ENCODE data around the gene GABARAP.

Gene GABARAP

DNA sequence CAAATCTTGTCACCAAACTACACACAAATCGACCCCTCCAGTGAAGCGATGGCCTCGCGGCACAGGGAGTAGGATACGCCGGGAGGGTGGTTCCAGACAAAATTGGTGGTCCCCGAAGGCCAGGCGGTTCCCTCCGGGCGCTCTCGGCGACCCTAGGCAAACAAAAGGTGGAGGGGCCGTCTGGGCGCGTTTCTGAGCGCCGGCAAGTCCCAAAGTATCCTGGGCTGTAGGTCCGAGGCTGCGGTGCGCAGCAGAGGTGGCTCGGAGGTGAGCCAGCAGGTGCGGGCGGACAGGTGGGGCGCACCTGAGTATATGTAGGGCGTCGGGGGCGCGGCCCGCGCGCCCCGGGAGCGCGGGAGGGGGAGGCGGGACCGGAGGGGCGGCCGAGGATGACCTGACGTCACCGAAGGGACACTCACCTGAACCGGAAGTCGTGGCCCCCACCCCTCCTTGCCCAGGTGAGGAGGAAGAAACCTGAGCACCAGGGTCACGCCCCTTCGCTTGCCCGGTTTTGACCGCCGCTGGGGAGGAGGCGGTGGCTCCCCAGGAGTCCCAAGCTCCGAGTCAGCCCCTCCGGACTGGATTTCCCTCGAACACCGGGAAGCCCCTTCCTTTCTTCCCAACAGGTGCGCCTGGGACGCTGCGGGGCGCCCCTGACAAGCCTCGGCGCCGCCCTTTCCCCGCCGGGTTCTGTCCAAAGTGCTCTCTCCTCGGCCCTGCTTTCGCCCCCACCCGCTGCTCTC lies 20.1 kb upstream of the GABARAP start, which contains the start of gene CLDN7:
Gene CLDN7 (minus strand): TSS at position 287 of the 743 bp plus-strand sequence. CDS start 435 bp downstream, outside the sequence.
- Histone ChIP-seq H3F3A (ENCODE audit: control insufficient read depth, insufficient read depth) (peaks cover 6% of the 10 kb centered on the region; the same call in 1 of the 2 replicates), H3K36me3 (ENCODE audit: control insufficient read depth, low read length) (peaks cover 18% of the 10 kb centered on the region), H3K4me2 (ENCODE audit: low read length) (peak within 1 kb of the TSS; percentile 87), H3K9me3 (ENCODE audit: control insufficient read depth, insufficient read depth, low read length) (no peaks in the 10 kb centered on the region), H3K27ac (ENCODE audit: low read depth, low read length) (no peak within 1 kb of the TSS), H3K9me2 (replicated peaks; ENCODE audit: control insufficient read depth, low read length) (no peaks in the 10 kb centered on the region), H3K4me3 (ENCODE audit: low read length) (peak within 1 kb of the TSS; percentile 62), H3K4me1 (ENCODE audit: control insufficient read depth, low read length) (peaks cover 31% of the 10 kb centered on the region), H3K27me3 (ENCODE audit: control insufficient read depth, low read length) (peaks cover 32% of the 10 kb centered on the region), H3K79me2 (ENCODE audit: control insufficient read depth, low read length) (no peaks in the 10 kb centered on the region), H4K20me1 (ENCODE audit: control insufficient read depth, insufficient read depth, low read depth, low read length) (no peaks in the 10 kb centered on the region)
- TF ChIP-seq, protein P1, sequence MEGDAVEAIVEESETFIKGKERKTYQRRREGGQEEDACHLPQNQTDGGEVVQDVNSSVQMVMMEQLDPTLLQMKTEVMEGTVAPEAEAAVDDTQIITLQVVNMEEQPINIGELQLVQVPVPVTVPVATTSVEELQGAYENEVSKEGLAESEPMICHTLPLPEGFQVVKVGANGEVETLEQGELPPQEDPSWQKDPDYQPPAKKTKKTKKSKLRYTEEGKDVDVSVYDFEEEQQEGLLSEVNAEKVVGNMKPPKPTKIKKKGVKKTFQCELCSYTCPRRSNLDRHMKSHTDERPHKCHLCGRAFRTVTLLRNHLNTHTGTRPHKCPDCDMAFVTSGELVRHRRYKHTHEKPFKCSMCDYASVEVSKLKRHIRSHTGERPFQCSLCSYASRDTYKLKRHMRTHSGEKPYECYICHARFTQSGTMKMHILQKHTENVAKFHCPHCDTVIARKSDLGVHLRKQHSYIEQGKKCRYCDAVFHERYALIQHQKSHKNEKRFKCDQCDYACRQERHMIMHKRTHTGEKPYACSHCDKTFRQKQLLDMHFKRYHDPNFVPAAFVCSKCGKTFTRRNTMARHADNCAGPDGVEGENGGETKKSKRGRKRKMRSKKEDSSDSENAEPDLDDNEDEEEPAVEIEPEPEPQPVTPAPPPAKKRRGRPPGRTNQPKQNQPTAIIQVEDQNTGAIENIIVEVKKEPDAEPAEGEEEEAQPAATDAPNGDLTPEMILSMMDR (IDR thresholded peaks at IDR 0.05; ENCODE audit: low read depth, low read length, poor library complexity, severe bottlenecking) = no peak
- TF ChIP-seq EZH2phosphoT487 (IDR thresholded peaks at IDR 0.05; ENCODE audit: borderline replicate concordance, low read length) = no peak

DNA sequence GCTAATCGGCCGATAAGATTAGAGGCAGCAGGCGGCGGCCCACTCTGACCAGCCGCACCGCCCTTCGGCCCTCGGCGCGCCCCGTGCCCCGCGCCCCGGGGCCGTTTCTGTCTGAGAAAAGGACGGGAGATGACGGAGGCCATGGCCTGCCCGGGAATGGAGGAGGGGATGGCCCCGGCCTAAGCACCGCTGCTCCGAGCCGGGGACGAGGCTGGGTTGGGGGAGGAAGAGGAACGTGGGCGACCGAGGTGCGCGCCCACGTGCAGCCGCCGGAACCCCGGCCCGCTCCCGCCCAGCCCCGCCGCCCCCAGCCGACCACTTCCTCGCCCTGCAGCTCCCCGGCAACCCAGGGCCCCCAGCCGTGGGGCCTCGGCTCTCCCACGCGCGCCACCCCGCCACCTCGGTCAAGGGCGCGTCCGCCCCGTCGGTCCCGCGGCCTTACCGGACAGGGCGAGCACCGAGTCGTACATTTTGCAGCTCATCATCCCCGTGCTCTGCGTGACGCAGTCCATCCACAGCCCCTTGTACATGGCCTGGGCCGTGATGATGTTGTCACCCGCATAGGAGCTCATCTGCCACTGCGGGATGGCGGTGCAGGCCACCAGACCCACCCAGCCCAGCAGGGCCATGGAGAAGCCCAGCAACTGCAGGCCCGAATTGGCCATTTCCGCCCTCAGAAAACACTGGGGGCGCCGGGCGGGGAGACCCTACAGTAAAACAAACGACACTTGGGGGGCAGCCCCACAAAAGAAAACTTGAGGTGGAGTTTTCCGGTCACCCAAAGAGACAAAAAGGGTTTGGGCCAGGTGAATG lies 19.3 kb upstream of the GABARAP start:
- Histone ChIP-seq H3K4me3 (ENCODE audit: low read length) (peak overlapping the region; percentile 22; the same call in 1 of the 2 replicates), H3K4me1 (ENCODE audit: control insufficient read depth, low read length) (peaks cover 31% of the 10 kb centered on the region), H3K79me2 (ENCODE audit: control insufficient read depth, low read length) (no peaks in the 10 kb centered on the region), H3F3A (ENCODE audit: control insufficient read depth, insufficient read depth) (peaks cover 6% of the 10 kb centered on the region; the same call in 1 of the 2 replicates), H3K27me3 (ENCODE audit: control insufficient read depth, low read length) (peaks cover 32% of the 10 kb centered on the region), H3K36me3 (ENCODE audit: control insufficient read depth, low read length) (peaks cover 25% of the 10 kb centered on the region), H4K20me1 (ENCODE audit: control insufficient read depth, insufficient read depth, low read depth, low read length) (no peaks in the 10 kb centered on the region), H3K27ac (ENCODE audit: low read depth, low read length) (no peak overlapping the region), H3K9me2 (replicated peaks; ENCODE audit: control insufficient read depth, low read length) (no peaks in the 10 kb centered on the region), H3K4me2 (ENCODE audit: low read length) (peak overlapping the region; percentile 87), H3K9me3 (ENCODE audit: control insufficient read depth, insufficient read depth, low read length) (no peaks in the 10 kb centered on the region)
- TF ChIP-seq EZH2phosphoT487 (IDR thresholded peaks at IDR 0.05; ENCODE audit: borderline replicate concordance, low read length) = peak; percentile 54; the same call in 1 of the 2 replicates
- TF ChIP-seq, protein P1 (IDR thresholded peaks at IDR 0.05; ENCODE audit: low read depth, low read length, poor library complexity, severe bottlenecking) = no peak

DNA sequence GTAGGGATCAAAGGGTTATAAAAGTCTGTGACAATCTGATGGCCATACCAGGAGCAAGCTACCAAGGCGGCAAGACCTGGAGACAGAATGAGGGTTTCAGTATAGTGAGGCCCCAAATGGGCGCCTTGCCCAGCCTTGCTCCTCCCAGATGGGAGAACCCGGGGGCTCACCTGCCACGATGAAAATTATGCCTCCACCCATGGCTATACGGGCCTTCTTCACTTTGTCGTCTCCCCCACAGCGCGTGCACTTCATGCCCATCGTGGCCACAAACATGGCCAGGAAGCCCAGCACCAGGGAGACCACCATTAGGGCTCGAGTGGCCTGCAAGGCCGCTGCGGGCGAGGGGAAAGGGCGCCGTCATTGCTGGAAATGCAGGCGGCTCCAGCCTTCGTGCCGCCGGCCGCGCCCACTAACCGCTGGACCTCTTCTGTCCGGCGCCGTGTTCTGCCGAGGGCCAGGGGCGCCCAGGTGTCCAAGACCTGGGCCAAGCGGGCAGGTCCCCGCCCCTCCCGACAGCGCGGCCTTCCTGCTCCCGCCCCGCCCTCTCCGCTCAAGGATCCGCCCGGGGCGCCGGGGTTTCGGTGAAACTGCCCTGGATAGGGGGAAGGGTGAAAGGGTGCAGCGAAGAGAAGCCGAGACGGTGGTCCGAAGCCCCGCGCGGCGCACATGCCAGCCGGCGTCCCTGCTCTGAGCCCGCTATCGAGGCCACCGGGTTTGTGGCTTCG lies 18.6 kb upstream of the GABARAP start:
- Histone ChIP-seq H3K79me2 (ENCODE audit: control insufficient read depth, low read length) (no peaks in the 10 kb centered on the region), H3K9me3 (ENCODE audit: control insufficient read depth, insufficient read depth, low read length) (no peaks in the 10 kb centered on the region), H3K4me2 (ENCODE audit: low read length) (peak overlapping the region; percentile 45), H3K36me3 (ENCODE audit: control insufficient read depth, low read length) (peaks cover 29% of the 10 kb centered on the region), H3F3A (ENCODE audit: control insufficient read depth, insufficient read depth) (peaks cover 6% of the 10 kb centered on the region; the same call in 1 of the 2 replicates), H3K27ac (ENCODE audit: low read depth, low read length) (no peak overlapping the region), H3K27me3 (ENCODE audit: control insufficient read depth, low read length) (peaks cover 32% of the 10 kb centered on the region), H3K4me1 (ENCODE audit: control insufficient read depth, low read length) (peaks cover 31% of the 10 kb centered on the region), H3K4me3 (ENCODE audit: low read length) (peak overlapping the region; percentile 22; the same call in 1 of the 2 replicates), H4K20me1 (ENCODE audit: control insufficient read depth, insufficient read depth, low read depth, low read length) (no peaks in the 10 kb centered on the region), H3K9me2 (replicated peaks; ENCODE audit: control insufficient read depth, low read length) (no peaks in the 10 kb centered on the region)
- TF ChIP-seq, protein P1 (IDR thresholded peaks at IDR 0.05; ENCODE audit: low read depth, low read length, poor library complexity, severe bottlenecking) = no peak
- no peak for TF ChIP-seq EZH2phosphoT487 (IDR thresholded peaks at IDR 0.05; ENCODE audit: borderline replicate concordance, low read length)

Measured in DOHH2 (cell line).